Measurements from ENCODE around the gene SLC25A25. TPM values are rescaled to one million over a fixed set of nuclear protein-coding genes. Genes with fewer than 3 reads are reported as not detected.
"Not testable (repeated sequence)": the region's sequence is repeated elsewhere in the genome, so short reads cannot be mapped to it uniquely, and the experiment has no call there.

The SLC25A25 gene
- polyA plus RNA-seq, 3 donors from 2014 or later: 2.8 to 8.8 (median 4.9) TPM

DNA sequence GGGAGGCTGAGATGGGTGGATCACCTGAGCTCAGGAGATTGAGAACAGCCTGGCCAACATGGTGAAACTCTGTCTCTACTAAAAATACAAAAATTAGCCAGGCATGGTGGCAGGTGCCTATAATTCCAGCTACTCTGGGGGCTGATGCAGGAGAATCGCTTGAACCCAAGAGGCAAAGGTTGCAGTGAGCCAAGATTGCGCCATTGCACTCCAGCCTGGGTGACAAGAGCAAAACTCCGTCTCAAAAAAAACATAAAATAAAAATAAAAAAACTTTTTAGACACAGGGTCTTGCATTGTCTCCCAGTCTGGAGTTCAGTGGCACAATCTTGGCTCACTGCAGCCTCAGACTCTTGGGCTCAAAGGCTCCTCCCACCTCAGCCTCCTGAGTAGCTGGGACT, 31.5 kb upstream of the SLC25A25 start:
- H3K27me3 Mint-ChIP-seq (ENCODE audit: low read depth in 3 of 3); H3K36me3 Mint-ChIP-seq; H3K4me3 Mint-ChIP-seq; H3K27ac Mint-ChIP-seq; DNase-seq; H3K9me3 Mint-ChIP-seq: not testable (repeated sequence)
- H3K4me1 Mint-ChIP-seq: peaks cover 12 to 15% of the 10 kb centered on the region in 2 donors

DNA sequence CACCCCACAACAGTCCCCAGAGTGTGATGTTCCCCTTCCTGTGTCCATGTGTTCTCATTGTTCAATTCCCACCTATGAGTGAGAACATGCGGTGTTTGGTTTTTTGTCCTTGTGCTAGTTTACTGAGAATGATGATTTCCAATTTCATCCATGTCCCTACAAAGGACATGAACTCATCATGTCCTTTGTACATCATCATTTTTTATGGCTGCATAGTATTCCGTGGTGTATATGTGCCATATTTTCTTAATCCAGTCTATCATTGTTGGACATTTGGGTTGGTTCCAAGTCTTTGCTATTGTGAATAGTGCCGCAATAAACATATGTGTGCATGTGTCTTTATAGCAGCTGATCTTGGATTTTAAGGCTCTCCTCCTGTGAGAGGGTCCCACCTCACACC, 27.2 kb upstream of the SLC25A25 start:
- not testable (repeated sequence) for H3K4me3 Mint-ChIP-seq; H3K36me3 Mint-ChIP-seq; H3K27me3 Mint-ChIP-seq (ENCODE audit: low read depth in 3 of 3); H3K4me1 Mint-ChIP-seq; DNase-seq; H3K27ac Mint-ChIP-seq; H3K9me3 Mint-ChIP-seq

DNA sequence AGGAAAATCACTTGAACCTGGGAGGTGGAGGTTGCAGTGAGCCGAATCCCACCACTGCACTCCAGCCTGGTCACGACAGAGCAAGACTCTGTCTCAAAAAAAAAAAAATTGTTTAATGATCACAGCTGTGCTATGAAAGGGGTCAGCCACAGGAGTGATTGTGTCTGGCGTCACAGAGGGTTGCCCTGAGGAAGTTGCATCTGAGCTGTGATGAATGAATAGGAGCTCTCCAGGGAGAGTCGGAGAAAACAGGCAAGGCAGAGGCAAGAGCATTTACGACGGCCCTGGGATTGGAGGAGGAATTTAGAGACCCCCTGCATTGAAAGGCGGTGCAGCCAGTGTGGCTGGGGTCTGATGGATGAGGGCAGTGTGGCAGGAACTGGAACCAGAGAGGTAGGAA, 26.0 kb upstream of the SLC25A25 start:
- Mint-ChIP-seq H3K4me1 (no peaks in the 10 kb centered on the region), H3K36me3 (no peaks in the 10 kb centered on the region), H3K9me3 (no peaks in the 10 kb centered on the region), H3K27me3 (ENCODE audit: low read depth in 3 of 3) (peaks cover 0 to 5% (median 3%) of the 10 kb centered on the region in 3 donors), H3K27ac (no peak overlapping the region), H3K4me3 (no peak overlapping the region)
- DNase-seq: no peak

DNA sequence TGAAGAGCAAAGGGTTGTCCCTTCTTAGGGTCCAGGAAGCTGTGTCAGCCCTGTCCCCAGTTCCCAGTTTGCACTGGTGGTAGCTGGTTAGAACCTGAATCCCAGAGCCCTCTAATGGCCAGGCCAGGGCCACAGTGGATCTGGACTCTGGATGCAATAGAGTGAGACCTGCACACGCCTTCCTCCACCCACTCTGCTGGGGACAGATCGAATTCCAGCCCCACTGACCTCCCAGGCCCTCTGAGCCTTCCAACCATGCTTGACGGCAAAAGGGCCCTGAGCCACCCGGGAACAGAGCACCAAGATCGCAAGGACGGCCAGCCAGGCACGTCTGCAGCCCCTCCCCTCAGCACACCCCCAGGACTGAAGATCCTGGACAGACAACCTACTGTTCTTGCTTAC, 24.6 kb upstream of the SLC25A25 start:
- Mint-ChIP-seq H3K4me3 (no peak overlapping the region), H3K4me1 (no peaks in the 10 kb centered on the region), H3K9me3 (no peaks in the 10 kb centered on the region), H3K36me3 (no peaks in the 10 kb centered on the region), H3K27me3 (ENCODE audit: low read depth in 3 of 3) (peaks cover 0 to 5% (median 3%) of the 10 kb centered on the region in 3 donors), H3K27ac (no peak overlapping the region)
- no peak for DNase-seq

DNA sequence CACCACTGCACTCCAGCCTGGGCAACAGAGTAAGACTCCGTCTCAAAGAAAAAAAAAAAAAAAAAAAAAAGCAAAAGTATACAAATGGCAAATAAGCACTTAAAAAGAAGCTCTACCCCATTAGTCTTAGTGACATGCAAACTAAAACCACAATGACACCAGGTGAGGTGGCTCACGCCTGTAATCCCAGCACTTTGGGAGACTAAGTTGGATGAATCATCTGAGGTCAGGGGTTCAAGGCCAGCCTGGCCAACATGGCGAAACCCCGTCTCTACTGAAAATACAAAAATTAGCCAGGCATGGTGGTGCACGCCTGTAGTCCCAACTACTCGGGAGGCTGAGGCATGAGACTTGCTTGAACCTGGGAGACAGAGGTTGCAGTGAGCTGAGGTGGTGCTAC, 22.6 kb upstream of the SLC25A25 start:
- not testable (repeated sequence) for H3K9me3 Mint-ChIP-seq, H3K4me3 Mint-ChIP-seq, H3K36me3 Mint-ChIP-seq

DNA sequence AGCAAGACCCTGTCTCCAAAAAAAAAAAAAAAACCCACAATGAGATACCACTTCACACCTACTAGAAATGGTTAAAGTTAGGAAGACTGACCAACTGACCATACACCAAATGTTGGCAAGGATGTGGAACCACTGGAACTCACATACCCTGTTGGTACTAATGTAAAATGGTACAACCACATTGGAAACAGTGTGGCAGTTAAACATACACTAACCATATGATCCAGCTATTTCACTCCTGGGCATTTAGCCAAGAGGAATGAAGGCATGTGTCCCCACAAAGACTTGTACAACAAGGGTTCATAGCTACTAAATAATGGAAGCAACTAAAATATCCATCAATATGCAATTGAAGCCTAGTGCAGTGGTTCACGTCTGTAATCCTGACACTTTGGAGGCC, 22.2 kb upstream of the SLC25A25 start:
- H3K4me1 Mint-ChIP-seq: no peaks in the 10 kb centered on the region
- DNase-seq: no peak
- H3K4me3 Mint-ChIP-seq: no peak overlapping the region
- no peaks in the 10 kb centered on the region for H3K9me3 Mint-ChIP-seq
- peaks cover 2 to 7% (median 3%) of the 10 kb centered on the region in 3 donors for H3K27me3 Mint-ChIP-seq (ENCODE audit: low read depth in 3 of 3)
- no peaks in the 10 kb centered on the region for H3K36me3 Mint-ChIP-seq
- H3K27ac Mint-ChIP-seq: no peak overlapping the region

More for the DNA sequence above, 22.6 kb upstream of the SLC25A25 start:
- not testable (repeated sequence) for DNase-seq; H3K4me1 Mint-ChIP-seq; H3K27ac Mint-ChIP-seq; H3K27me3 Mint-ChIP-seq (ENCODE audit: low read depth in 3 of 3)

DNA sequence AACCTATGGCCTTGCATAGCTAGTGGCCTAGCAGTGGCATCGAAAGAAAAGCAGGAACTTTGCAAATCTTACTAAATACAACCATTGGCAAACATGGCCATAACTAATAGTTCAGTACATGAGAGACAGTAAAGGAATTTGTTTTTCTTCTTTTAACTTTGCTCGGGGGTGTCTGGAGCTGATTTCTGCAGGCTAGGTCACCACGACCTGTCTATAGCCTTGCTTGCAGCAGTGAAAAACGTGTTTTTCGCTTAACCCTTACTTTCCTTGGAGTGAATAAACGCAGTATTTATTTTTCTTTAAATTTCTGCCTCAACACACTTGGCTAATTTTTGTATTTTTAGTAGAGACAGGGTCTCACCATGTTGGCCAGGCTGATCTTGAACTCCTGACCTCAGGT, 20.8 kb upstream of the SLC25A25 start:
- Mint-ChIP-seq H3K27ac (no peak overlapping the region), H3K27me3 (ENCODE audit: low read depth in 3 of 3) (peaks cover 2 to 3% (median 3%) of the 10 kb centered on the region in 3 donors), H3K4me3 (no peak overlapping the region)

DNA sequence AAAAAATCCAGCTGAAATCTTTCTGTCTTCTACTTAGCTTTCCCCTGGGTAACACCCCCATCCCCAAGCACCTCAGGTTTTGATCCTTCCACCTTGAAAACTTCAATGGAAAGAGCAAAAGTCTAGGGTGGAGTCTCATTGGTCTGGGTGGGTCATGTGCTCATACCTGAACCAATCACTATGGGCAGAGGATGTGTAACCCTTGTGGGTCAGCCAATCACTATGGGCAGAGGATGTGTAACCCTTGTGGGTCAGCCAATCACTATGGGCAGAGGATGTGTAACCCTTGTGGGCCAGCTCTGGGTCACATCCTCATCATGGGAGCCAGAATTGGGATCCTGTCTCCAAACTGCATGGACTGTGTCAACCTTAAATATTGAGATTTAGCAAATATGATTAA, 19.4 kb upstream of the SLC25A25 start:
- DNase-seq: no peak
- Mint-ChIP-seq H3K9me3 (no peaks in the 10 kb centered on the region), H3K4me1 (no peaks in the 10 kb centered on the region), H3K36me3 (no peaks in the 10 kb centered on the region), H3K4me3 (no peak overlapping the region), H3K27ac (no peak overlapping the region), H3K27me3 (ENCODE audit: low read depth in 3 of 3) (peaks cover 2 to 3% (median 2%) of the 10 kb centered on the region in 3 donors)

More for the DNA sequence above, 20.8 kb upstream of the SLC25A25 start:
- no peak for DNase-seq
- H3K36me3 Mint-ChIP-seq: no peaks in the 10 kb centered on the region
- no peaks in the 10 kb centered on the region for H3K4me1 Mint-ChIP-seq
- no peaks in the 10 kb centered on the region for H3K9me3 Mint-ChIP-seq

DNA sequence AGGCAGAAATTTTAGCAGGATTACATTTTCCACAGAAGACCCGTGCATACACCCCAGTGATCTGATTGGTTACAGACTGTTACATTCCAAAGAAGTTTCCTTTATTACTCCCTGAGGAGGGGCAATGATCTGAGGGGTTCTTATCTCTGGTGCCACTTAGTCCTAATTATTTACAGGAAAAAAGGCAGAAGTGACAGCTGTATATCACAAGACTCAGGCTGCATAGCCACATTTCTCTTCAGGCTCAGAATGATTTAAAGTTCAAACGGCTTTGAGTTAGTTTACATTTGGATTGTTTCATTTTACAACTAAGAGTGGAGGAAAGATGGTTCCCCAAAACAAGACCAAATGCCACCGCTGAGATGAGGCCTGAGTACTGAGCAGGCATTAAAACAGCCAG, 18.2 kb upstream of the SLC25A25 start:
- H3K27me3 Mint-ChIP-seq (ENCODE audit: low read depth in 3 of 3): peaks cover 0 to 2% (median 2%) of the 10 kb centered on the region in 3 donors
- no peak overlapping the region for H3K4me3 Mint-ChIP-seq
- no peaks in the 10 kb centered on the region for H3K4me1 Mint-ChIP-seq
- no peaks in the 10 kb centered on the region for H3K9me3 Mint-ChIP-seq
- no peak overlapping the region for H3K27ac Mint-ChIP-seq
- H3K36me3 Mint-ChIP-seq: no peaks in the 10 kb centered on the region
- DNase-seq: no peak

DNA sequence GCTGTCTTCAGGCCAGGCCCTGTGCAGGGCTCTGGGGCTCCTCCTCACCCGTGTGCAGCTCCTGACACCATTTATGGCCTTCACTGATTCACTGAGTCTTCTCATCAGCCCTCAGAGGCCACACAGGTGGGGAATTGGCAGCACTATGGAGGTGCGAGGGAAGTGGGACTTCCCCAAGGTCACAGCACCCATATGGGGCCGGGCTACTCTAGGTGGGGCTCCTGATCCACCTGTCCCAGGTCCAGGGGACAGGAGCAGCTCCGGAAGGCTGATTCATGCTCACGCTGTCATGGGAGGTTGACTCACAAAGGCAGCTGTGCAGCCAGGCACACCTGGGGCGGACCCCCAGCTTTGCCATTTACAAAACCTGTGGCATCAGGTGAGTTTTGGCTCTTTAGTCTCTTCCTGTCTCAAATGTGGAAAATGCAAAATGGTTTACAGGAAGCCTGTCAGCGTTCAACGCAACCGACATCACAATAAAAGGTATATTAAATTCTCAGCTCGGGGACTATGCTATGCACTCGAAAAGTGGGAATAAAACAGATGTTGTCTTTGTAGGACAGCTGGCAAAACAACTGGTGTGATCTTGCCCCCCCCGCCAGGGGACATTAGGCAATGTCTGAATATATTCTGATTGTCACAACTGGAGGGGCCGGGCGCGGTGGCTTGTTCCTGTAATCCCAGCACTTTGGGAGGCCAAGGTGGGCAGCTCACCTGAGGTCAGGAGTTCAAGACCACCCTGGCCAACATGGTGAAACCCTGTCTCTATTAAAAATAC, 15.9 kb upstream of the SLC25A25 start:
- no peak for DNase-seq

DNA sequence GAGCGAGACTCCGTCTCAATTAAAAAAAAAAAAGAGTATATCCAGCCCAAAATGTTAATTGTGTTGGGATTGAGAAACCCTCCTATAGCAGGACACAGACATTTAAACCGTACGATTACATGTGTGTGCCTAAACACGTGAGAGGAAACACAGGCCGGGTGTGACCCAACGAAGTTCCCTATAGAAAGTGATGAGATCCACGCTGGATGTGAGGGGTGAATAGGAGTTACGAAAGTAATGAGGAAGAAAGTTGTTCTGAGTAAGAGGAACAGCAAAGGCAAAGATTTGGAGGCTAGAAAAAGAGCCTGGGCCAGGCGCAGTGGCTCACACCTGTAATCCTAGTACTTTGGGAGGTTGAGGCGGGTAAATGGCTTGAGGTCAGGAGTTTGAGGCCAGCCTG, 14.5 kb upstream of the SLC25A25 start:
- peaks cover 0 to 2% (median 2%) of the 10 kb centered on the region in 3 donors for H3K27me3 Mint-ChIP-seq (ENCODE audit: low read depth in 3 of 3)
- no peaks in the 10 kb centered on the region for H3K36me3 Mint-ChIP-seq
- no peaks in the 10 kb centered on the region for H3K9me3 Mint-ChIP-seq
- no peaks in the 10 kb centered on the region for H3K4me1 Mint-ChIP-seq
- no peak for DNase-seq
- no peak overlapping the region for H3K27ac Mint-ChIP-seq
- no peak overlapping the region for H3K4me3 Mint-ChIP-seq

More for the DNA sequence above, 15.9 kb upstream of the SLC25A25 start:
- H3K4me1 Mint-ChIP-seq: no peaks in the 10 kb centered on the region
- no peak overlapping the region for H3K4me3 Mint-ChIP-seq
- H3K27me3 Mint-ChIP-seq (ENCODE audit: low read depth in 3 of 3): peaks cover 0 to 2% (median 2%) of the 10 kb centered on the region in 3 donors
- no peak overlapping the region for H3K27ac Mint-ChIP-seq
- no peaks in the 10 kb centered on the region for H3K9me3 Mint-ChIP-seq
- H3K36me3 Mint-ChIP-seq: no peaks in the 10 kb centered on the region

DNA sequence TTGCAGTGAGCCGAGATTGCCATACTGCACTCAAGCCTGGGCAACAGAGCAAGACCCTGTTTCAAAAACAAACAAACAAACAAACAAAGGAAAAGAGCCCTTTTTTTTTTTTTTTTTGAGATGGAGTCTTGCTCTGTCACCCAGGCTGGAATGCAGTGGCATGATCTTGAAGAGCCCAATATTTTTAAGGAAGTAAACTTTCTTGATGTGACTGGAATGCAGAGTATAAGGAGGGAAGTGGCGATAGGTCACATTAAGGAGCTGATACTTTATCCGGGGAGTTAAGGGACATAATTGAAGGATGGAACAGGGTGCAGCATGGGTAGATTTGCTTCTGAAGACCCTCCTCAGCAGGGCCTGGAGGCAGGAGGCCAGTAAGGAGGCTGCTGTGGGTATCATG, 13.9 kb upstream of the SLC25A25 start:
- Mint-ChIP-seq H3K27ac (no peak overlapping the region), H3K4me3 (no peak overlapping the region), H3K4me1 (no peaks in the 10 kb centered on the region), H3K36me3 (no peaks in the 10 kb centered on the region), H3K9me3 (no peaks in the 10 kb centered on the region), H3K27me3 (ENCODE audit: low read depth in 3 of 3) (peaks cover 0 to 2% (median 0%) of the 10 kb centered on the region in 3 donors)
- no peak for DNase-seq

DNA sequence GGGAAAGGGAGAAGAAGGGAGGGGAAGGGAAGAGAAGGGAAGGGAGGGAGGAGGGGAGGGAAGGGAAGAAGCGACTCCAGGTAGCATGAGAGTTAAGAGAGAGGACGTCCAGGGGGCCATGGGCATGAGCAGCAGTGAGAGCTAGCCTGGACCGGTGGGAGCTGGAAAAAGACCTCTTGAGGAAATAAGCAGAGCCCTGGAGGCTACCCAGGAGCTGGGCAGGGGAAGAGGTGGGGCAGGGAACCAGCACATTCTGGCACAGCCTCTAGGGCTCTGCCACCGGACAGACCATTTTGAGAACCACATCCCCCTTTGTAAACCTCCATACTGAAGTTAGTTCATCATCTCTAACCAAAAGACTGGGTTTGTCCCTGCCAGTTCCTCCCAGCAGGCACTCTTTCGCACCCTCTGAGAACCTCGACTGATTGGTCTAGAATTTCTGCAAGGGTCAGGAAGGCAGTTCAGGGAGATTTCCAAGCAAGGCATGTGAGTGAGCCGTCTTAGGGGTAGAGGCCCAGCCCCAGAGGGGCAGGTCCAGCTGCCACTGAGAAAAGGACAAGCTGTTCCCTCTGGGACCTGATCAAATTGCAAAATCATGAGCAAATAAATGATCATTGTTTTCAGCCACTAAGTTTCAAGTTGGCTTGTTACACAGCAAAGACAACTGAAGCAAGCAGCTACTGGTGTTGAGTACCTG, 12.5 kb upstream of the SLC25A25 start:
- Mint-ChIP-seq H3K36me3 (no peaks in the 10 kb centered on the region), H3K4me3 (no peak overlapping the region), H3K9me3 (no peaks in the 10 kb centered on the region), H3K4me1 (no peaks in the 10 kb centered on the region), H3K27ac (no peak overlapping the region), H3K27me3 (ENCODE audit: low read depth in 3 of 3) (no peaks in the 10 kb centered on the region)
- no peak for DNase-seq

DNA sequence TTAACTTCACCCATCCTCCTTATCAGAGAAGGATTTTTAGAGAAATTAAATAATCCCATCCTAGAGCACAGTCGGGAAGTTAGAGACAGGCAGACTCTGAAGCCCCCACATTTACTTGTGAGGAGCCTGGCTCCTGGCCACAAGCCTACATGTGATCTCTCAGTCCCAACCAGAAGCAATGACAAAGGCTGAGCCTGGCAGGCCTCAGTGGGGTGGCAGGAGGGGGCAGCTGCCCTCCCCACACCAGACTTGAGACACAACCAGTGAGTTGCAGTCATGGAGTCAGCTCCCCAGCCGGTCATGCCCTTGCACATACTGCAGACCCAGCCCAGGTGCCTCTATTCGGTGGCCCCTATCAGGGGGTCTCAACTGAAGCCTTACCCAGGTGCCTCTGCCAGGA, 11.9 kb upstream of the SLC25A25 start:
- peaks cover 0 to under 1% (median under 1%) of the 10 kb centered on the region in 3 donors for H3K36me3 Mint-ChIP-seq
- no peak overlapping the region for H3K27ac Mint-ChIP-seq
- no peaks in the 10 kb centered on the region for H3K9me3 Mint-ChIP-seq
- no peak for DNase-seq
- H3K4me3 Mint-ChIP-seq: no peak overlapping the region
- H3K27me3 Mint-ChIP-seq (ENCODE audit: low read depth in 3 of 3): no peaks in the 10 kb centered on the region
- peaks cover 3 to 4% of the 10 kb centered on the region in 2 donors for H3K4me1 Mint-ChIP-seq
